ENCODE results near the gene PARD3B.

PARD3B gene

GRCh38 chr2:204695506-204695905 is 150.2 kb downstream of the PARD3B start:
- no peaks in the 10 kb centered on the region for H3K27me3 ChIP-seq (ENCODE audit: insufficient read depth, insufficient read length)
- H3K9ac ChIP-seq (ENCODE audit: insufficient read length, low read depth), result no peak overlapping the region
- no peak for TF ChIP-seq SUZ12 (IDR thresholded peaks at IDR 0.05; ENCODE audit: extremely low read depth, insufficient read depth, insufficient read length)
- no peak for TF ChIP-seq YY1 (IDR thresholded peaks at IDR 0.05; ENCODE audit: insufficient read depth, insufficient read length)
- TF ChIP-seq ZNF274 (IDR thresholded peaks at IDR 0.05; ENCODE audit: low read depth, low read length), result no peak
- no peaks in the 10 kb centered on the region for H3K9me3 ChIP-seq (ENCODE audit: insufficient read depth, low read length)
- no peak for DNase-seq (ENCODE audit: low read depth, low spot score)
- H3K4me3 ChIP-seq (ENCODE audit: insufficient read length, low read depth), result no peak overlapping the region
- H3K36me3 ChIP-seq (ENCODE audit: insufficient read depth, insufficient read length, low read length), result no peaks in the 10 kb centered on the region
- H3K4me1 ChIP-seq (ENCODE audit: insufficient read depth, insufficient read length), result no peaks in the 10 kb centered on the region

DNA sequence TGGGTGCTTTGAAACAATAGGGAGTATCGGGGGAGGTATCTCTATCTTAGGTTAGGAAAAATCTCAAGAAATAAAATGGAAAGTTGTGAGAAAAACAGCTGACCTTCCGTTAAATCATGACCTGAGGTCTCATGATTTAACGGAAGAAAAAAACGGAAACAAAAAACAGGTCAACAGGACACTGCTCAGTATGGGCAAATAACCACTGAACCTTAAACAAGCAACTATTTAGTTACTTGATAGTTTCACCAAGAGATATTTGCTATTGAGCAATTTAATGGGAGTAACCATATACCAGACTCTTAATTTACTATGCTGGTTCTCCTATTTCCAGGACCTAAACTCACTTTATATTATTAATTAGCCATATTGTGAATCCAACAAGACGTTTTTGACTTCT is 150.8 kb downstream of the PARD3B start:
- Histone ChIP-seq H3K27me3 (ENCODE audit: insufficient read depth, insufficient read length) (no peaks in the 10 kb centered on the region), H3K4me1 (ENCODE audit: insufficient read depth, insufficient read length) (no peaks in the 10 kb centered on the region), H3K36me3 (ENCODE audit: insufficient read depth, insufficient read length, low read length) (no peaks in the 10 kb centered on the region), H3K9ac (ENCODE audit: insufficient read length, low read depth) (no peak overlapping the region), H3K9me3 (ENCODE audit: insufficient read depth, low read length) (no peaks in the 10 kb centered on the region), H3K4me3 (ENCODE audit: insufficient read length, low read depth) (no peak overlapping the region)
- DNase-seq (ENCODE audit: low read depth, low spot score), result no peak
- TF ChIP-seq YY1 (IDR thresholded peaks at IDR 0.05; ENCODE audit: insufficient read depth, insufficient read length) (no peak), ZNF274 (IDR thresholded peaks at IDR 0.05; ENCODE audit: low read depth, low read length) (no peak), SUZ12 (IDR thresholded peaks at IDR 0.05; ENCODE audit: extremely low read depth, insufficient read depth, insufficient read length) (no peak)

DNA sequence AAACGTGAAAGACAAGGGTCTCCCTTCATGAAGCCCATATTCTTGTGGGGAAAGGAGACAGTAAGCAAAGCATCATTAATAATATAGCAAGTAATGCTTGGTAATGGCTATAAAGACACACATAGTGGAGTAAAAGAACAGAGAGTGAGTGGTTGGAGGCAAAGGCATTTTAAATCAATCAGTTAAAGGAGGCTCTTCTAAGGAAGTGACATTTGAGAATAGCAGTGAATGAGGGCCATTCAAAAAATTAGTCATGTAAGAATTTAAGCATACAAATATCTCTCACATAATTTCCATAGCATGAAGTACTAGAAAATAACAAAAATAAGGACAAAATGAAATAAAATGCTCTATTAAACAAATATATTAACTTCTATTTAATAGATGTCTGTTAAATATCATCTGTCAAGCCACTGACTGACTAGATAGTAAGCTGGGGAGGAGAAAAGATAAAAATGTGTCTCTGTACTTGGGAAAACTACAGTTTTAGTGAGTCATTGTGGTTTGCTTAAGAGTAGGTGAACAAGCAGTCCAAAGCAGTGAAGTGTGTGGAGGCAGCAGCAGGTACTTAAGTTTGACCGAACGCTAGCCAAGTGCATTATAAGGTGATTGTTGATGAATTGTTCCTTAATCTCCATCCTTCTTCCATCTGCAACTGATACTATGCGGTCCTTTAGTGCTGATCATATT is 160.1 kb downstream of the PARD3B start:
- Histone ChIP-seq H3K9me3 (ENCODE audit: insufficient read depth, low read length) (no peaks in the 10 kb centered on the region), H3K4me1 (ENCODE audit: insufficient read depth, insufficient read length) (no peaks in the 10 kb centered on the region), H3K4me3 (ENCODE audit: insufficient read length, low read depth) (no peak overlapping the region), H3K36me3 (ENCODE audit: insufficient read depth, insufficient read length, low read length) (no peaks in the 10 kb centered on the region), H3K27me3 (ENCODE audit: insufficient read depth, insufficient read length) (no peaks in the 10 kb centered on the region), H3K9ac (ENCODE audit: insufficient read length, low read depth) (no peak overlapping the region)
- no peak for TF ChIP-seq ZNF274 (IDR thresholded peaks at IDR 0.05; ENCODE audit: low read depth, low read length)
- TF ChIP-seq YY1 (IDR thresholded peaks at IDR 0.05; ENCODE audit: insufficient read depth, insufficient read length), result no peak
- TF ChIP-seq SUZ12 (IDR thresholded peaks at IDR 0.05; ENCODE audit: extremely low read depth, insufficient read depth, insufficient read length), result no peak
- DNase-seq (ENCODE audit: low read depth, low spot score), result no peak

DNA sequence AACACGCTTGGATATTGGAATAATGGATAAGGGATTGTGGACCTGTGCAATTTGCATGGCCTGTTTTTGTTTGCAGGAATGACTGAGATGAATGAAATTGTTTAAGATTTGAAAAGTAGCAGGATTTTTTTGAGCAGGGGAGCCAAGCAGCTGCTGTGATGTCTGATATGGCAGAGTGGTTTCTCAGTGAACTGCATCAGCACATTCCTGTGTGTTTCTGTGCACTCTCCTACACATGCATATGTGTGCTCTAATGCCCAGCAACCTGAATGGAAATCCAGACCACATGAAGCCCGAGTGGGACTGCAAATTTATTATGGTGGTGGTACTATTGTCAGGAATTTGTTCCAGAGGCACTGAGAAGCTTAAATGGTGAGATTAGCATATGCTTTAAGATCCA is 161.7 kb downstream of the PARD3B start:
- H3K9me3 ChIP-seq (ENCODE audit: insufficient read depth, low read length), result no peaks in the 10 kb centered on the region
- H3K27me3 ChIP-seq (ENCODE audit: insufficient read depth, insufficient read length), result no peaks in the 10 kb centered on the region
- H3K9ac ChIP-seq (ENCODE audit: insufficient read length, low read depth), result no peak overlapping the region
- TF ChIP-seq YY1 (IDR thresholded peaks at IDR 0.05; ENCODE audit: insufficient read depth, insufficient read length) (no peak), SUZ12 (IDR thresholded peaks at IDR 0.05; ENCODE audit: extremely low read depth, insufficient read depth, insufficient read length) (no peak), ZNF274 (IDR thresholded peaks at IDR 0.05; ENCODE audit: low read depth, low read length) (no peak)
- H3K4me1 ChIP-seq (ENCODE audit: insufficient read depth, insufficient read length), result no peaks in the 10 kb centered on the region
- H3K36me3 ChIP-seq (ENCODE audit: insufficient read depth, insufficient read length, low read length), result no peaks in the 10 kb centered on the region
- DNase-seq (ENCODE audit: low read depth, low spot score), result no peak
- no peak overlapping the region for H3K4me3 ChIP-seq (ENCODE audit: insufficient read length, low read depth)

DNA sequence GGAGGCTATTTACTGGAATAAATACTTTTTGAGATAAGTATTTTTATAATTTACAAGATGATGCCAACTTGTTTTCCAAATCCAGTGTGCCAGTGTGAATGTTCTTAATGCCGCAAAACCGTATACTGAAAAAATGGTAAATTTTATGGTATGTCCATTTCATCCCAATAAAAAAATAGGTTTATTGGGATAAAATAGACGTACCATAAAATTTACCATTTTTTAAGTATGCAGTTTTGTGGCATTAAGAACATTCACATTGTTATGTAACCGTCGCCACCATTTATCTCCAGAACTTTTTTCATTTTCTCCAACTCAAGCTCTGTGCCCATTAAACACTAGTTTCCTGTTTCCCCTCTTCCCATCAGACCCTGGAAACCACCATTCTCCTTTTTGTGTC is 167.9 kb downstream of the PARD3B start:
- Histone ChIP-seq H3K4me3 (ENCODE audit: insufficient read length, low read depth) (no peak overlapping the region), H3K9ac (ENCODE audit: insufficient read length, low read depth) (no peak overlapping the region), H3K27me3 (ENCODE audit: insufficient read depth, insufficient read length) (no peaks in the 10 kb centered on the region), H3K4me1 (ENCODE audit: insufficient read depth, insufficient read length) (no peaks in the 10 kb centered on the region), H3K9me3 (ENCODE audit: insufficient read depth, low read length) (no peaks in the 10 kb centered on the region), H3K36me3 (ENCODE audit: insufficient read depth, insufficient read length, low read length) (no peaks in the 10 kb centered on the region)
- no peak for DNase-seq (ENCODE audit: low read depth, low spot score)
- TF ChIP-seq ZNF274 (IDR thresholded peaks at IDR 0.05; ENCODE audit: low read depth, low read length) (no peak), SUZ12 (IDR thresholded peaks at IDR 0.05; ENCODE audit: extremely low read depth, insufficient read depth, insufficient read length) (no peak), YY1 (IDR thresholded peaks at IDR 0.05; ENCODE audit: insufficient read depth, insufficient read length) (no peak)

DNA sequence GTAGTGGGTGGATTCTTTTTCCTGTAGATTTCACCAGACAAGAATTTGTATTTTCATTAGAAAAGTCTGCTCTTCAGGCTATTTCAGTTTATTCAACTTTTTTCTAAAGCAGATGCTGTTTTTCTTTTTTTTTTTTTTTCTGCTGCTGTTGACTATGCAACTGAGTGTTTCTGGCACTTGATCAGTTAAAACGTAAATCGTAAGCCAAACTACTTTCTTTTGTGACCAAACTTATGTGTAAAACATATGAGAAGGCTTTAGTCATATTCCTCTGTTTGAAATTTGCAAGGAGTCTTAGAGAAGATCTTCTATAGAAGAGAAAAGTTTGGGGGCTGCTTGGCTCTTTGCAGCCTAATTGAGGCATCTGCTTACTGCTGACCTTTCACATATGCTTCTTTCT is 170.1 kb downstream of the PARD3B start:
- H3K4me3 ChIP-seq (ENCODE audit: insufficient read length, low read depth), result no peak overlapping the region
- H3K9ac ChIP-seq (ENCODE audit: insufficient read length, low read depth), result no peak overlapping the region
- TF ChIP-seq SUZ12 (IDR thresholded peaks at IDR 0.05; ENCODE audit: extremely low read depth, insufficient read depth, insufficient read length), result no peak
- no peak for TF ChIP-seq ZNF274 (IDR thresholded peaks at IDR 0.05; ENCODE audit: low read depth, low read length)
- H3K36me3 ChIP-seq (ENCODE audit: insufficient read depth, insufficient read length, low read length), result no peaks in the 10 kb centered on the region
- H3K9me3 ChIP-seq (ENCODE audit: insufficient read depth, low read length), result no peaks in the 10 kb centered on the region
- no peaks in the 10 kb centered on the region for H3K4me1 ChIP-seq (ENCODE audit: insufficient read depth, insufficient read length)
- no peak for DNase-seq (ENCODE audit: low read depth, low spot score)
- no peaks in the 10 kb centered on the region for H3K27me3 ChIP-seq (ENCODE audit: insufficient read depth, insufficient read length)

- no peak overlapping the region for H3K9ac ChIP-seq (ENCODE audit: insufficient read length, low read depth)
- TF ChIP-seq YY1 (IDR thresholded peaks at IDR 0.05; ENCODE audit: insufficient read depth, insufficient read length) (no peak), SUZ12 (IDR thresholded peaks at IDR 0.05; ENCODE audit: extremely low read depth, insufficient read depth, insufficient read length) (no peak), ZNF274 (IDR thresholded peaks at IDR 0.05; ENCODE audit: low read depth, low read length) (no peak)
- H3K9me3 ChIP-seq (ENCODE audit: insufficient read depth, low read length), result no peaks in the 10 kb centered on the region
- H3K36me3 ChIP-seq (ENCODE audit: insufficient read depth, insufficient read length, low read length), result no peaks in the 10 kb centered on the region
- no peak for DNase-seq (ENCODE audit: low read depth, low spot score)
- H3K4me3 ChIP-seq (ENCODE audit: insufficient read length, low read depth), result no peak overlapping the region
- H3K4me1 ChIP-seq (ENCODE audit: insufficient read depth, insufficient read length), result no peaks in the 10 kb centered on the region
- H3K27me3 ChIP-seq (ENCODE audit: insufficient read depth, insufficient read length), result no peaks in the 10 kb centered on the region
Measured at GRCh38 chr2:204717591-204717990, 172.3 kb downstream of the PARD3B start.

All from NT2/D1 (cell line).